ENCODE results near the gene BOK. TPM values are rescaled to one million over a fixed set of nuclear protein-coding genes. Genes with fewer than 3 reads are reported as not detected.

Gene BOK
- total RNA-seq, 4 donors from 2014 or later: 6.7 to 20.2 (median 15.5) TPM

- Histone ChIP-seq H3K4me1 (peaks cover 0 to 9% (median 0%) of the 10 kb centered on the region in 4 donors), H3K9me3 (peaks cover 0 to 6% (median 0%) of the 10 kb centered on the region in 4 donors), H3K36me3 (no peaks in the 10 kb centered on the region), H3K27me3 (no peaks in the 10 kb centered on the region), H3K4me3 (no peak overlapping the region), H3K27ac (no peak overlapping the region)
- no peak for DNase-seq
- no peak for TF ChIP-seq POLR2A (IDR thresholded peaks at IDR 0.05)
- TF ChIP-seq CTCF (IDR thresholded peaks at IDR 0.05): no peak
Observed at GRCh38 chr2:241538838-241539615, 19.5 kb upstream of the BOK start.

- H3K9me3 ChIP-seq: peaks cover 0 to 6% (median 0%) of the 10 kb centered on the region in 4 donors
- no peak overlapping the region for H3K4me3 ChIP-seq
- H3K36me3 ChIP-seq: no peaks in the 10 kb centered on the region
- no peak for TF ChIP-seq CTCF (IDR thresholded peaks at IDR 0.05)
- TF ChIP-seq POLR2A (IDR thresholded peaks at IDR 0.05): no peak
- no peak for DNase-seq
- no peaks in the 10 kb centered on the region for H3K27me3 ChIP-seq
- H3K4me1 ChIP-seq: peaks cover 0 to 9% (median 0%) of the 10 kb centered on the region in 4 donors
- H3K27ac ChIP-seq: no peak overlapping the region
Observed at GRCh38 chr2:241539616-241540374, 18.8 kb upstream of the BOK start.

GRCh38 chr2:241540401-241540770 lies 18.2 kb upstream of the BOK start:
- TF ChIP-seq POLR2A (IDR thresholded peaks at IDR 0.05) (no peak), CTCF (IDR thresholded peaks at IDR 0.05) (no peak)
- Histone ChIP-seq H3K36me3 (no peaks in the 10 kb centered on the region), H3K4me1 (peaks cover 0 to 9% (median 0%) of the 10 kb centered on the region in 4 donors), H3K27me3 (no peaks in the 10 kb centered on the region), H3K4me3 (peak overlapping the region in 2 of 4 donors; percentile 41 to 47), H3K27ac (no peak overlapping the region), H3K9me3 (peaks cover 0 to 6% (median 0%) of the 10 kb centered on the region in 4 donors)
- DNase-seq: no peak

GRCh38 chr2:241540771-241541561 lies 17.6 kb upstream of the BOK start:
- H3K27ac ChIP-seq: peak overlapping the region in 1 of 4 donors; percentile 31

More at GRCh38 chr2:241540771-241541561, 17.6 kb upstream of the BOK start:
- Histone ChIP-seq H3K4me3 (peak overlapping the region; percentile 17 to 47 (median 34)), H3K36me3 (no peaks in the 10 kb centered on the region), H3K27me3 (no peaks in the 10 kb centered on the region), H3K4me1 (peaks cover 0 to 9% (median 0%) of the 10 kb centered on the region in 4 donors), H3K9me3 (peaks cover 0 to 6% (median 0%) of the 10 kb centered on the region in 4 donors)
- DNase-seq: peak; percentile 31 to 84 (median 73)
- no peak for TF ChIP-seq POLR2A (IDR thresholded peaks at IDR 0.05)
- no peak for TF ChIP-seq CTCF (IDR thresholded peaks at IDR 0.05)
